Neuronal stem cell (in vitro differentiated cells): ENCODE results near the gene PLA2G4E.

ENCODE experiments used
- DNase-seq: peaks from one replicate; pipeline ENCODE4 v3.0.0-alpha.2; 2013; ENCODE audit warnings: low spot score
- H2AFZ ChIP-seq: one replicate; pipeline ENCODE4 v1.6.1; 2013; ENCODE audit warnings: mild to moderate bottlenecking, low read length, inconsistent platforms
- H2AK5ac ChIP-seq: 2 replicates; pipeline ENCODE4 v1.6.1; 2013; ENCODE audit warnings: low read depth, mild to moderate bottlenecking, inconsistent platforms, low read length, moderate library complexity, mixed read lengths
- H2BK120ac ChIP-seq: 2 replicates; pipeline ENCODE4 v1.6.1; 2013; ENCODE audit warnings: low read depth, mild to moderate bottlenecking, inconsistent platforms, low read length, moderate library complexity, mixed read lengths
- H2BK12ac ChIP-seq: one replicate; pipeline ENCODE4 v1.6.1; 2013; ENCODE audit warnings: low read length, inconsistent platforms
- H2BK15ac ChIP-seq: 2 replicates; pipeline ENCODE4 v1.6.1; 2013; ENCODE audit warnings: mild to moderate bottlenecking, low read length, inconsistent platforms, mixed read lengths
- H2BK5ac ChIP-seq: one replicate; pipeline ENCODE4 v1.6.1; 2013; ENCODE audit warnings: inconsistent platforms, mild to moderate bottlenecking, low read length, moderate library complexity
- H3K14ac ChIP-seq: one replicate; pipeline ENCODE4 v1.6.1; 2013; ENCODE audit warnings: low read length, inconsistent platforms
- H3K18ac ChIP-seq: 2 replicates; pipeline ENCODE4 v1.6.1; 2013; ENCODE audit warnings: low read length, inconsistent platforms
- H3K23ac ChIP-seq: 2 replicates; pipeline ENCODE4 v1.6.1; 2013; ENCODE audit warnings: low read depth, mild to moderate bottlenecking, mixed read lengths, low read length, inconsistent platforms; ENCODE audit not compliant: poor library complexity
- H3K27ac ChIP-seq: replicated peaks from 3 replicates; pipeline ENCODE4 v1.5.1; 2013; ENCODE audit warnings: low read length, inconsistent platforms
- H3K27me3 ChIP-seq, 3 experiments: 2 replicates each; pipeline ENCODE4 v1.6.1; 2013; ENCODE audit warnings: low read length in 3 of 3, mild to moderate bottlenecking in 2 of 3, inconsistent platforms in 1 of 3, low read depth in 1 of 3, mixed read lengths in 1 of 3, moderate library complexity in 1 of 3; ENCODE audit not compliant: control insufficient read depth in 3 of 3, insufficient read depth in 3 of 3
- H3K36me3 ChIP-seq, 2 donors: replicated peaks in 1 of 2; 2 replicates each; pipeline ENCODE4 v1.6.1; 2013; ENCODE audit warnings: low read length in 2 of 2; ENCODE audit not compliant: control insufficient read depth in 2 of 2, insufficient read depth in 2 of 2
- H3K4ac ChIP-seq: 2 replicates; pipeline ENCODE4 v1.6.1; 2013; ENCODE audit warnings: inconsistent platforms, mild to moderate bottlenecking, low read length, moderate library complexity
- H3K4me1 ChIP-seq, 2 donors: 1 replicate in 1 of 2; 2 replicates in 1 of 2; pipeline ENCODE4 v1.6.1; 2013; ENCODE audit warnings: low read length in 2 of 2, low read depth in 1 of 2; ENCODE audit not compliant: control insufficient read depth in 2 of 2, insufficient read depth in 1 of 2
- H3K4me2 ChIP-seq: one replicate; pipeline ENCODE4 v1.6.1; 2013; ENCODE audit warnings: mild to moderate bottlenecking, low read length, inconsistent platforms; ENCODE audit not compliant: insufficient read depth, poor library complexity, severe bottlenecking
- H3K4me3 ChIP-seq, 2 donors: 2 replicates each; pipeline ENCODE4 v1.5.1; 2013; ENCODE audit warnings: low read length in 2 of 2, mild to moderate bottlenecking in 2 of 2, inconsistent platforms in 1 of 2, moderate library complexity in 1 of 2
- H3K79me1 ChIP-seq: one replicate; pipeline ENCODE4 v1.6.1; 2013; ENCODE audit warnings: low read depth, mild to moderate bottlenecking, inconsistent platforms, low read length, moderate library complexity
- H3K9ac ChIP-seq: one replicate; pipeline ENCODE4 v1.6.1; 2013; ENCODE audit warnings: mild to moderate bottlenecking, low read depth, low read length, inconsistent platforms; ENCODE audit not compliant: poor library complexity
- H3K9me3 ChIP-seq, 2 donors: replicated peaks in 1 of 2; 2 replicates each; pipeline versions ENCODE3 to v1.6.1; 2013; ENCODE audit warnings: low read length in 2 of 2, mild to moderate bottlenecking in 2 of 2, inconsistent platforms in 1 of 2, low read depth in 1 of 2, mixed read lengths in 1 of 2, moderate library complexity in 1 of 2; ENCODE audit not compliant: control insufficient read depth in 2 of 2, insufficient read depth in 1 of 2
- H4K8ac ChIP-seq: one replicate; pipeline ENCODE4 v1.6.1; 2013; ENCODE audit warnings: low read depth, mild to moderate bottlenecking, inconsistent platforms, low read length, moderate library complexity
- H4K91ac ChIP-seq: one replicate; pipeline ENCODE4 v1.6.1; 2013; ENCODE audit warnings: low read length, low read depth, mild to moderate bottlenecking, inconsistent platforms; ENCODE audit not compliant: poor library complexity
- WGBS, 2 donors: extraction: QIAGEN DNeasy Blood & Tissue Kit; methylation state at CpG; one replicate each; pipeline ENCODE4 v1.1.7; 2013; ENCODE audit warnings: missing lambda C conversion rate in 2 of 2, mixed read lengths in 1 of 2; ENCODE audit not compliant: insufficient read length in 2 of 2, insufficient replicate concordance in 1 of 2; ENCODE audit errors: extremely low coverage in 2 of 2; 5-methylcytosine and 5-hydroxymethylcytosine counted together

PLA2G4E gene

GRCh38 chr15:41968701-41969100 is 52.1 kb downstream of the PLA2G4E start:
- Histone ChIP-seq H3K27ac (no peak overlapping the region), H2BK12ac (no peak overlapping the region), H3K23ac (no peak overlapping the region), H3K4me2 (no peak overlapping the region), H3K14ac (no peak overlapping the region), H3K9ac (no peak overlapping the region), H3K4me3 (no peak overlapping the region), H4K91ac (no peak overlapping the region), H3K27me3 (peaks cover 0 to 3% (median 0%) of the 10 kb centered on the region in 3 experiments), H2BK15ac (no peak overlapping the region), H2BK120ac (no peak overlapping the region), H2AK5ac (no peak overlapping the region), H3K4ac (no peak overlapping the region), H4K8ac (no peak overlapping the region), H2BK5ac (no peak overlapping the region), H3K36me3 (no peaks in the 10 kb centered on the region), H3K4me1 (peaks cover 5 to 9% of the 10 kb centered on the region in 2 donors), H3K79me1 (peaks cover 1% of the 10 kb centered on the region), H3K9me3 (no peaks in the 10 kb centered on the region), H3K18ac (no peak overlapping the region), H2AFZ (no peak overlapping the region)
- no CpG with 5 or more reads among the region's 4 CpGs for WGBS, 2 donors
- DNase-seq = no peak

- H2BK5ac ChIP-seq = no peak overlapping the region
- no peaks in the 10 kb centered on the region for H3K27me3 ChIP-seq
- no peak overlapping the region for H3K4ac ChIP-seq
- no peak overlapping the region for H2BK15ac ChIP-seq
- no peak overlapping the region for H2BK12ac ChIP-seq
- H3K27ac ChIP-seq = no peak overlapping the region
- H3K23ac ChIP-seq = no peak overlapping the region
- H3K36me3 ChIP-seq = no peaks in the 10 kb centered on the region
- no CpG with 5 or more reads among the region's 4 CpGs for WGBS, 2 donors
- H3K14ac ChIP-seq = no peak overlapping the region
- H3K4me3 ChIP-seq = no peak overlapping the region
- H3K9me3 ChIP-seq = no peaks in the 10 kb centered on the region
- H3K79me1 ChIP-seq = peaks cover 1% of the 10 kb centered on the region
- no peak overlapping the region for H4K8ac ChIP-seq
- no peak for DNase-seq
- no peak overlapping the region for H2AFZ ChIP-seq
- H4K91ac ChIP-seq = no peak overlapping the region
- H3K18ac ChIP-seq = no peak overlapping the region
- no peak overlapping the region for H2BK120ac ChIP-seq
- H3K4me1 ChIP-seq = peaks cover 4 to 5% of the 10 kb centered on the region in 2 donors
- no peak overlapping the region for H2AK5ac ChIP-seq
- H3K4me2 ChIP-seq = no peak overlapping the region
- no peak overlapping the region for H3K9ac ChIP-seq
Observed at GRCh38 chr15:41967506-41968206, 53.2 kb downstream of the PLA2G4E start.

GRCh38 chr15:41966920-41967465 is 53.8 kb downstream of the PLA2G4E start:
- Histone ChIP-seq H3K14ac (no peak overlapping the region), H3K4ac (no peak overlapping the region), H3K23ac (no peak overlapping the region), H3K27ac (no peak overlapping the region), H2BK12ac (no peak overlapping the region), H3K4me1 (peaks cover 4 to 5% of the 10 kb centered on the region in 2 donors), H3K9ac (no peak overlapping the region), H2AFZ (no peak overlapping the region), H4K8ac (no peak overlapping the region), H2BK120ac (no peak overlapping the region), H3K79me1 (no peaks in the 10 kb centered on the region), H3K9me3 (peaks cover 0 to under 1% of the 10 kb centered on the region in 2 donors), H3K36me3 (no peaks in the 10 kb centered on the region), H3K18ac (no peak overlapping the region), H3K4me3 (no peak overlapping the region), H4K91ac (no peak overlapping the region), H2AK5ac (no peak overlapping the region), H2BK15ac (no peak overlapping the region), H3K4me2 (no peak overlapping the region), H2BK5ac (no peak overlapping the region), H3K27me3 (no peaks in the 10 kb centered on the region)
- WGBS, 2 donors = no CpG with 5 or more reads among the region's 3 CpGs
- no peak for DNase-seq

GRCh38 chr15:41966414-41966812 is 54.4 kb downstream of the PLA2G4E start:
- Histone ChIP-seq H2BK12ac (no peak overlapping the region), H2BK5ac (no peak overlapping the region), H3K4me1 (peaks cover 4 to 5% of the 10 kb centered on the region in 2 donors), H3K9ac (no peak overlapping the region), H3K18ac (no peak overlapping the region), H3K36me3 (no peaks in the 10 kb centered on the region), H4K8ac (no peak overlapping the region), H3K4ac (no peak overlapping the region), H3K23ac (no peak overlapping the region), H3K27me3 (no peaks in the 10 kb centered on the region), H3K14ac (no peak overlapping the region), H3K4me2 (no peak overlapping the region), H2BK120ac (no peak overlapping the region), H3K4me3 (no peak overlapping the region), H2AK5ac (no peak overlapping the region), H3K27ac (no peak overlapping the region), H2AFZ (no peak overlapping the region), H2BK15ac (no peak overlapping the region), H4K91ac (no peak overlapping the region), H3K9me3 (peaks cover 0 to 3% of the 10 kb centered on the region in 2 donors), H3K79me1 (no peaks in the 10 kb centered on the region)
- no CpG with 5 or more reads among the region's 4 CpGs for WGBS, 2 donors
- no peak for DNase-seq
